Coronary artery (tissue), 2 donors: ENCODE data around the gene FAM180B.
A peak's percentile ranks its signal among the peaks of the same experiment; 100 is the strongest.

Source experiments
- DNase-seq: peaks from one replicate; pipeline ENCODE4 v3.0.0-alpha.2; 2017; ENCODE audit warnings: low spot score
- H3K27ac ChIP-seq, 2 donors: fragments of 200-600 bp; sonication (generic); one replicate each; pipeline ENCODE4 v1.5.1; 2016 to 2019
- H3K4me3 ChIP-seq: fragments of 200-600 bp; sonication (generic); 2 replicates; pipeline ENCODE4 v1.5.1; 2016; ENCODE audit warnings: mild to moderate bottlenecking, moderate library complexity
- TF ChIP-seq, protein P1 (sequence below): fragments of 200-600 bp; sonication (generic); IDR thresholded peaks from one replicate; pipeline ENCODE4 v1.5.1; 2019; ENCODE audit warnings: antibody characterized with exemption

FAM180B gene

DNA sequence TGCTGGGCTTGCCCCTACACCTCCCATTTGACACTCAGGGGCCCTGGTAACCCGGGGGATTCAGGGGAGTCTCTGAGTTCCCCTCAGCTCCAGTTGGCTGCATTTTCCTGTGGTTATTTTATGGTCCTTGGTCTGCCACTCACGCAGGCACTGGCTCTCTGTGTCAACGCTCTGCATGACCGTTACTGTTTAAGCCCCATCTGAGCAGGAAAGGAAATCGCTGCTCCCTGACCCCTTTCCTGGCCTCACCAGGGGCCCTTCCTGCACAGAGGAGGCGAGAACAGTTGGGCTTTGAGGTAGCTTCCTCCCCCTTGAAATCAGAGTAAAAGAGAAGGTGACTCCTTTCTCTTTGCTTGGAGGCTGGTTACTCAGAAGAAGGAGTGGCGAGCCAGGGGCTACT, 5.3 kb downstream of the FAM180B start:
- no peak overlapping the region for H3K4me3 ChIP-seq
- TF ChIP-seq, protein P1, sequence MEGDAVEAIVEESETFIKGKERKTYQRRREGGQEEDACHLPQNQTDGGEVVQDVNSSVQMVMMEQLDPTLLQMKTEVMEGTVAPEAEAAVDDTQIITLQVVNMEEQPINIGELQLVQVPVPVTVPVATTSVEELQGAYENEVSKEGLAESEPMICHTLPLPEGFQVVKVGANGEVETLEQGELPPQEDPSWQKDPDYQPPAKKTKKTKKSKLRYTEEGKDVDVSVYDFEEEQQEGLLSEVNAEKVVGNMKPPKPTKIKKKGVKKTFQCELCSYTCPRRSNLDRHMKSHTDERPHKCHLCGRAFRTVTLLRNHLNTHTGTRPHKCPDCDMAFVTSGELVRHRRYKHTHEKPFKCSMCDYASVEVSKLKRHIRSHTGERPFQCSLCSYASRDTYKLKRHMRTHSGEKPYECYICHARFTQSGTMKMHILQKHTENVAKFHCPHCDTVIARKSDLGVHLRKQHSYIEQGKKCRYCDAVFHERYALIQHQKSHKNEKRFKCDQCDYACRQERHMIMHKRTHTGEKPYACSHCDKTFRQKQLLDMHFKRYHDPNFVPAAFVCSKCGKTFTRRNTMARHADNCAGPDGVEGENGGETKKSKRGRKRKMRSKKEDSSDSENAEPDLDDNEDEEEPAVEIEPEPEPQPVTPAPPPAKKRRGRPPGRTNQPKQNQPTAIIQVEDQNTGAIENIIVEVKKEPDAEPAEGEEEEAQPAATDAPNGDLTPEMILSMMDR: no peak
- no peak overlapping the region for H3K27ac ChIP-seq
- DNase-seq: no peak

DNA sequence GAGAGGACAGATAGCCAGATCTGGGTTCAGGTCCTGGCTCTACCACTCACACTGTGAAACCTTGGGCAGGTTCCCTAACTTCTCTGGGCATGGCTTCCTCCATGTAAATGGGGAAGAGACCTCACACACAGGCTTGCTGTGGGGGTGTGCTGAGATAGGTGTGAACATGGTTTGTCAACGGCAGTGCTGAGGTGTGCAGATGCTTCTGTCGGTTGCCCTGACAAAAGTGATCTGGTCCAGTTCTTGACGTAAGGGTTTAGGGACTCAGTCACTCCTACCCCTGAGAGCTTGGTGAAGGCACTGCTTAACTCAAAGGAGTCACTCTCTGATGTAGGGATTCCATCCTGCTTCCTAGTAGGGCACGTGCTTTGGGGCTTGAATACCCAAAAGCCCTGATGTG, 5.8 kb downstream of the FAM180B start:
- H3K4me3 ChIP-seq: no peak overlapping the region
- no peak for DNase-seq
- TF ChIP-seq, protein P1: no peak
- no peak overlapping the region for H3K27ac ChIP-seq

DNA sequence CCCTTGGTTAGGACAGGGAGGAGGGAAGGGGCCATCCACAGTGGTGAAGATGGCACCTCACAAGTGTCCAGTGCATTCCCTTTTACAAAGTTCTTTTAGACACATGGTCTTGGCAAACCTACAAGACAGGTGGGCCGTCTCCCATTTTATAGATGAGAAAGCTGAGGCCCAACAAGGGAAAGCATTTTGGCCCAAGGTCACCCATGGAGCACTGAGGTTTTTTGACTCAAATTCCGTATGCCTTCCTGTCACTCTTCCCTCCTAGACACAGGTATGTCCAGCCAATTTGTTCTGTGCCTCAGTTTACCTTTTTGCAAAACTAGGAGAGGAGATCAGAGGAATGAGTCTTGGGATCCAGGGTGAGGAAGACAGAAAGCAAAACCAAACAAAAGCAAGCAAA, 6.5 kb downstream of the FAM180B start:
- DNase-seq: no peak
- TF ChIP-seq, protein P1: no peak
- Histone ChIP-seq H3K27ac (no peak overlapping the region), H3K4me3 (no peak overlapping the region)

DNA sequence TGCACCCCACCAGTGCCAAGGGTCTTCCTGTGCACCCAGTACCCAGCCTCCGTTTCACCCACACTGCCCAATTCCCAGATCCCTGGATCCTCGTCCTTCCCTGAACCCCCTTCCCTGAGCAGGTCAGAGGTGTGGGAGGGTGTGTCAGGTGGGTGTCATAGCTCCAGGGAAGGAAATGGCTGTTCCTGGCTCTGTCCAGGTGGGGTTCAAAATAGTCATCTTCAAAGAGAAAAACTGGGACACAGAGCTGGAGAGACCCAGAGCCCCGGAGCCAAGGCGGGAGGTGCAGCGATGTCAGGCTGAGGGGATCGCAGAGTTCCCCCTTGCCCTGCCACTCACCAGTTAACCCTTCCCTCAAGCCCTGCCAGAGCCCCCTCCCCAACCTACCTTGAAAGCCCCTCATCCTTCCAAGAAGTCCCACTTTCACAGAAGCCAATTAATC, 7.0 kb downstream of the FAM180B start:
- Histone ChIP-seq H3K4me3 (peak overlapping the region; percentile 68), H3K27ac (no peak overlapping the region)
- TF ChIP-seq, protein P1: no peak
- no peak for DNase-seq

DNA sequence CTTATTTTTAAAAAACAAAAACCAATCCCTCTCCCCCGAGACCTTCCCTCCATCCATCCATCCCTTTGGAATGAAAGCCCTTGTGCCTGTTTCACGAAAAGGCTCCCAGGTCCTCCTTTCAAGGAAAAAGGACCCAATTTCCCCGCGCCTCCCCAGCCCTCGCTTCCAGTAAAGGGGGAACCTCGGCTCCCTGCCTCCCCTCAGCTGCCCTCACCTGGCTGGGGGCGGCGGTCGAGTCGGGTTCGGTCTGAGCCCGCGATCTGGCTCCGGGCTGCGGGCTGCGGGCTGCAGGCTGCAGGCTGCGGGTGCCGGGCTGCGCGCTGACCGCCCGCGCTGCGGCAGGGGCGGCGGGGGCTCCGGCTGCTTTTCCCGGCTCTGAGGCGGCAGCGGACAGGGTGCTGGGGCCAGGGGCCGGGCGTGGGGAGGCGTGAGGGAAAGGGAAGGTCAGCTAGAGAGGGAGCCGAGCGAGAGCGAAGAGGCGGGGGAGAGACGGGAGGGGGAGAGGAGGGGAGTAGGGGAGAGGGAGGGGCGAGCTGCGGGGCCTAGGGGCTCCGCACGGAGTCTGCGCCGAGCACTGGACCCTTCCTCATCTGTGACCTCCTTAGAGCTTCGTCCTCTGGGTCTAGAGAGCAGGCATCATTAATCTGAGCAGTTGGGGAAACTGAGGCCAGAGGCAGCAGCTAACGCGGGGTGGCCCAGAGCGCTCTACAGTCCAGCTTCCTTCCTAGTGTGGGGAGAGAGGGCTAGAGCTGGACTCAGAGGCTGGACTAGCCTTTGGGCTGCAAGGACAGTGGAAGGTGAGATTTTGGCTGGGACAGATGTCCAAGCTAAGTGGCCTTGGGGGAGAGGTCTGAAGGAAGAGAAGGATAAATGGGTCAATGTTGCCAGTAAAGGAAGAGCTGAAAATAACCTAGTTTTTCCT, 7.7 kb downstream of the FAM180B start, which contains the start of gene C1QTNF4:
Gene C1QTNF4, minus strand, starts transcription at position 478 of the 922 bp plus-strand sequence. CDS start 3,601 bp downstream, outside the sequence.
- Histone ChIP-seq H3K27ac (no peak within 1 kb of the TSS), H3K4me3 (peak within 1 kb of the TSS; percentile 68)
- DNase-seq: no peak
- TF ChIP-seq, protein P1: no peak

DNA sequence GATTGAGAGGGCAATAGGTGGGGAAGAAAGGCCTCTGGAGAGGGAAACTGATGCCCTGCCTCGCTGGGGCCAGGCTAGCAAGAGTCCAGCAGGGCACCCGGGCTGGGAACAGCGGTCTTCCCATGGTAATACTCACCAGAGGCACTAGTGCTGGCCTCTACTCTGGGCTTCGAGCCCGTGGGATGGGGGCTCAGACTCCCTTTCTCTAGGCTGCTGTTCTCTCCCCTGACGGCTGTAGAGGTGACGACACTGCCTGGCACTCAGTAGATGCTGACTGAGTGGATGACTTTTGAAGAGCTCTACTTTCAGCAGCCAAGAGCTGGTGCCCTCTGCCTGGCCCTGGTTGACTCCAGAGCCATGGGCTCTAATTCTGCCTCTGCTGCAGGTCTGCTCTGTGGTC, 8.6 kb downstream of the FAM180B start:
- H3K4me3 ChIP-seq: no peak overlapping the region
- no peak for DNase-seq
- TF ChIP-seq, protein P1: no peak

DNA sequence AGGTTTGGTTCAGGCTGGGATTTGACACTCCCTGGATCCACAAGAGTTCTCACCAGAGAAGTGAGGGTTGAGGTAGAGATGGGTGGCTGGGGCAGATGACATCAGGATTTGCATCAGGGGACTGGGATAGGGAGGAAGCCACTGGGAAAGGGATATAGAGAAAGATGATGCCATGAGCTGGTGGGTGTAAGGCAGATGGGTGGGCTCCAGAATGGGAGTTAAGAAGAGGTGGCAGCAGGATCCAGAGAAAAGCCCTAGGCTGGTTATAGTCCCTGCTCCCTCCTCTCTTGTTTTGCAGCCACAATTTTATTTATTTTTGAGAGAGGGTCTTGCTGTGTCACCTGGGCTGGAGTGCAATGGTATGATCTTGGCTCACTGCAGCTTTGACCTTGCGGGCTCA, 9.5 kb downstream of the FAM180B start:
- DNase-seq: no peak
- Histone ChIP-seq H3K27ac (no peak overlapping the region), H3K4me3 (no peak overlapping the region)
- TF ChIP-seq, protein P1: no peak

More for the DNA sequence above, 8.6 kb downstream of the FAM180B start:
- no peak overlapping the region for H3K27ac ChIP-seq
